ENCODE measurements around the gene TMOD1.

- TF ChIP-seq CTCF (IDR thresholded peaks at IDR 0.05) = no peak
- TF ChIP-seq POLR2A (IDR thresholded peaks at IDR 0.05) = no peak
These were observed 431 bp downstream of the TMOD1 start for GRCh38 chr9:97501972-97502221.

All from vagina (tissue), 2 donors.